HG02798 (cell line): ENCODE measurements around the gene RANBP10.

Source experiments
- ATAC-seq: cut with Tn5 transposase; IDR thresholded peaks from one replicate; pipeline ENCODE4 v1.9.1; 2021; ENCODE audit warnings: mild to moderate bottlenecking; ENCODE audit not compliant: unreplicated experiment, poor library complexity

Gene RANBP10

GRCh38 chr16:67683767-67684166 is 122.6 kb downstream of the RANBP10 start:
- no peak for ATAC-seq

GRCh38 chr16:67679935-67680897 is 126.1 kb downstream of the RANBP10 start:
- no peak for ATAC-seq

GRCh38 chr16:67678354-67679023 is 127.9 kb downstream of the RANBP10 start:
- ATAC-seq = no peak

- ATAC-seq = no peak
These were observed 128.6 kb downstream of the RANBP10 start for GRCh38 chr16:67677712-67678111.

GRCh38 chr16:67676939-67677338 is 129.4 kb downstream of the RANBP10 start:
- ATAC-seq = no peak

- no peak for ATAC-seq
These were observed 129.8 kb downstream of the RANBP10 start for GRCh38 chr16:67676516-67676915.

GRCh38 chr16:67675999-67676398 is 130.4 kb downstream of the RANBP10 start:
- ATAC-seq = no peak

- no peak for ATAC-seq
These were observed 130.8 kb downstream of the RANBP10 start for GRCh38 chr16:67675579-67675935.

GRCh38 chr16:67674851-67675578 is 131.3 kb downstream of the RANBP10 start:
- ATAC-seq = no peak

- ATAC-seq = no peak
These were observed 132.4 kb downstream of the RANBP10 start for GRCh38 chr16:67673712-67674580.
